Hepatocyte (in vitro differentiated cells): ENCODE data around the gene ICAM2.

Source experiments
- EZH2 ChIP-seq: fragments of 200-600 bp; sonication (generic); IDR thresholded peaks from 2 replicates; pipeline ENCODE4 v1.6.1; 2016; ENCODE audit warnings: antibody characterized with exemption, mild to moderate bottlenecking, borderline replicate concordance
- TF ChIP-seq, protein P1 (sequence below): fragments of 200-600 bp; sonication (generic); IDR thresholded peaks from 2 replicates; pipeline ENCODE4 v1.5.1; 2016; ENCODE audit warnings: antibody characterized with exemption, mild to moderate bottlenecking; ENCODE audit not compliant: poor library complexity

- TF ChIP-seq, protein P1, sequence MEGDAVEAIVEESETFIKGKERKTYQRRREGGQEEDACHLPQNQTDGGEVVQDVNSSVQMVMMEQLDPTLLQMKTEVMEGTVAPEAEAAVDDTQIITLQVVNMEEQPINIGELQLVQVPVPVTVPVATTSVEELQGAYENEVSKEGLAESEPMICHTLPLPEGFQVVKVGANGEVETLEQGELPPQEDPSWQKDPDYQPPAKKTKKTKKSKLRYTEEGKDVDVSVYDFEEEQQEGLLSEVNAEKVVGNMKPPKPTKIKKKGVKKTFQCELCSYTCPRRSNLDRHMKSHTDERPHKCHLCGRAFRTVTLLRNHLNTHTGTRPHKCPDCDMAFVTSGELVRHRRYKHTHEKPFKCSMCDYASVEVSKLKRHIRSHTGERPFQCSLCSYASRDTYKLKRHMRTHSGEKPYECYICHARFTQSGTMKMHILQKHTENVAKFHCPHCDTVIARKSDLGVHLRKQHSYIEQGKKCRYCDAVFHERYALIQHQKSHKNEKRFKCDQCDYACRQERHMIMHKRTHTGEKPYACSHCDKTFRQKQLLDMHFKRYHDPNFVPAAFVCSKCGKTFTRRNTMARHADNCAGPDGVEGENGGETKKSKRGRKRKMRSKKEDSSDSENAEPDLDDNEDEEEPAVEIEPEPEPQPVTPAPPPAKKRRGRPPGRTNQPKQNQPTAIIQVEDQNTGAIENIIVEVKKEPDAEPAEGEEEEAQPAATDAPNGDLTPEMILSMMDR, result no peak
- TF ChIP-seq EZH2, result no peak
These were observed 33.6 kb downstream of the ICAM2 start for GRCh38 chr17:63986821-63987220.
